ENCODE data around the gene FBXO15. TPM values are rescaled to one million over a fixed set of nuclear protein-coding genes. Genes with fewer than 3 reads are reported as not detected.

Gene FBXO15
- total and polyA plus RNA-seq, 4 donors = 5.4 to 6.5 (median 6.1) TPM

GRCh38 chr18:74073957-74074667 is 73.5 kb downstream of the FBXO15 start:
- no peaks in the 10 kb centered on the region for H3K9me3 ChIP-seq (ENCODE audit: control insufficient read depth, insufficient read depth, low read length)
- no peaks in the 10 kb centered on the region for H3K4me1 ChIP-seq (ENCODE audit: control insufficient read depth, insufficient read depth, low read length)
- no peak for DNase-seq (ENCODE audit: low read depth in 4 of 6, low spot score in 6 of 6)
- peaks cover 3% of the 10 kb centered on the region for H3K36me3 ChIP-seq (ENCODE audit: control insufficient read depth, insufficient read depth, low read length)
- 88% methylated on average over 10 of the region's 10 CpGs for WGBS (ENCODE audit: insufficient coverage)
- no peak overlapping the region for H3K4me3 ChIP-seq (ENCODE audit: low read depth, low read length)
- H3K27me3 ChIP-seq (ENCODE audit: control insufficient read depth, insufficient read depth, low read length) = no peaks in the 10 kb centered on the region
- H3K27ac ChIP-seq (ENCODE audit: low read depth, low read length) = no peak overlapping the region

- Histone ChIP-seq H3K9me3 (ENCODE audit: control insufficient read depth, insufficient read depth, low read length) (no peaks in the 10 kb centered on the region), H3K4me1 (ENCODE audit: control insufficient read depth, insufficient read depth, low read length) (no peaks in the 10 kb centered on the region), H3K36me3 (ENCODE audit: control insufficient read depth, insufficient read depth, low read length) (no peaks in the 10 kb centered on the region), H3K27me3 (ENCODE audit: control insufficient read depth, insufficient read depth, low read length) (no peaks in the 10 kb centered on the region), H3K27ac (ENCODE audit: low read depth, low read length) (no peak overlapping the region), H3K4me3 (ENCODE audit: low read depth, low read length) (no peak overlapping the region)
- WGBS (ENCODE audit: insufficient coverage) = 80% methylated on average over 6 of the region's 13 CpGs
- DNase-seq (ENCODE audit: low read depth in 4 of 6, low spot score in 6 of 6) = no peak
These were observed 78.2 kb downstream of the FBXO15 start for GRCh38 chr18:74069178-74070050.

GRCh38 chr18:74068296-74068695 is 79.3 kb downstream of the FBXO15 start:
- Histone ChIP-seq H3K4me1 (ENCODE audit: control insufficient read depth, insufficient read depth, low read length) (no peaks in the 10 kb centered on the region), H3K4me3 (ENCODE audit: low read depth, low read length) (no peak overlapping the region), H3K36me3 (ENCODE audit: control insufficient read depth, insufficient read depth, low read length) (no peaks in the 10 kb centered on the region), H3K9me3 (ENCODE audit: control insufficient read depth, insufficient read depth, low read length) (no peaks in the 10 kb centered on the region), H3K27me3 (ENCODE audit: control insufficient read depth, insufficient read depth, low read length) (no peaks in the 10 kb centered on the region), H3K27ac (ENCODE audit: low read depth, low read length) (no peak overlapping the region)
- DNase-seq (ENCODE audit: low read depth in 4 of 6, low spot score in 6 of 6) = no peak
- 95% methylated on average over 3 of the region's 3 CpGs for WGBS (ENCODE audit: insufficient coverage)

GRCh38 chr18:74066018-74066417 is 81.6 kb downstream of the FBXO15 start:
- no peak for DNase-seq (ENCODE audit: low read depth in 4 of 6, low spot score in 6 of 6)
- Histone ChIP-seq H3K4me1 (ENCODE audit: control insufficient read depth, insufficient read depth, low read length) (no peaks in the 10 kb centered on the region), H3K36me3 (ENCODE audit: control insufficient read depth, insufficient read depth, low read length) (no peaks in the 10 kb centered on the region), H3K9me3 (ENCODE audit: control insufficient read depth, insufficient read depth, low read length) (no peaks in the 10 kb centered on the region), H3K4me3 (ENCODE audit: low read depth, low read length) (no peak overlapping the region), H3K27ac (ENCODE audit: low read depth, low read length) (no peak overlapping the region), H3K27me3 (ENCODE audit: control insufficient read depth, insufficient read depth, low read length) (no peaks in the 10 kb centered on the region)
- 94% methylated on average over 2 of the region's 7 CpGs for WGBS (ENCODE audit: insufficient coverage)

- WGBS (ENCODE audit: insufficient coverage) = no CpG with 5 or more reads among the region's 3 CpGs
- H3K4me3 ChIP-seq (ENCODE audit: low read depth, low read length) = no peak overlapping the region
- DNase-seq (ENCODE audit: low read depth in 4 of 6, low spot score in 6 of 6) = no peak
- H3K27me3 ChIP-seq (ENCODE audit: control insufficient read depth, insufficient read depth, low read length) = no peaks in the 10 kb centered on the region
- no peak overlapping the region for H3K27ac ChIP-seq (ENCODE audit: low read depth, low read length)
- no peaks in the 10 kb centered on the region for H3K4me1 ChIP-seq (ENCODE audit: control insufficient read depth, insufficient read depth, low read length)
- H3K9me3 ChIP-seq (ENCODE audit: control insufficient read depth, insufficient read depth, low read length) = no peaks in the 10 kb centered on the region
- H3K36me3 ChIP-seq (ENCODE audit: control insufficient read depth, insufficient read depth, low read length) = no peaks in the 10 kb centered on the region
These were observed 82.3 kb downstream of the FBXO15 start for GRCh38 chr18:74065366-74065765.

- WGBS (ENCODE audit: insufficient coverage) = 67% methylated on average over 6 of the region's 6 CpGs
- Histone ChIP-seq H3K36me3 (ENCODE audit: control insufficient read depth, insufficient read depth, low read length) (no peaks in the 10 kb centered on the region), H3K4me3 (ENCODE audit: low read depth, low read length) (no peak overlapping the region), H3K9me3 (ENCODE audit: control insufficient read depth, insufficient read depth, low read length) (no peaks in the 10 kb centered on the region), H3K27ac (ENCODE audit: low read depth, low read length) (no peak overlapping the region), H3K27me3 (ENCODE audit: control insufficient read depth, insufficient read depth, low read length) (no peaks in the 10 kb centered on the region), H3K4me1 (ENCODE audit: control insufficient read depth, insufficient read depth, low read length) (no peaks in the 10 kb centered on the region)
- peak in 1 of 6 donors; percentile 12 for DNase-seq (ENCODE audit: low read depth in 4 of 6, low spot score in 6 of 6)
These were observed 83.1 kb downstream of the FBXO15 start for GRCh38 chr18:74064510-74064909.

- Histone ChIP-seq H3K27me3 (ENCODE audit: control insufficient read depth, insufficient read depth, low read length) (no peaks in the 10 kb centered on the region), H3K9me3 (ENCODE audit: control insufficient read depth, insufficient read depth, low read length) (no peaks in the 10 kb centered on the region), H3K36me3 (ENCODE audit: control insufficient read depth, insufficient read depth, low read length) (no peaks in the 10 kb centered on the region), H3K27ac (ENCODE audit: low read depth, low read length) (no peak overlapping the region), H3K4me1 (ENCODE audit: control insufficient read depth, insufficient read depth, low read length) (no peaks in the 10 kb centered on the region), H3K4me3 (ENCODE audit: low read depth, low read length) (no peak overlapping the region)
- no peak for DNase-seq (ENCODE audit: low read depth in 4 of 6, low spot score in 6 of 6)
- 66% methylated on average over 2 of the region's 5 CpGs for WGBS (ENCODE audit: insufficient coverage)
These were observed 84.1 kb downstream of the FBXO15 start for GRCh38 chr18:74063557-74063956.

GRCh38 chr18:74063023-74063422 is 84.6 kb downstream of the FBXO15 start:
- H3K4me3 ChIP-seq (ENCODE audit: low read depth, low read length) = no peak overlapping the region
- no peaks in the 10 kb centered on the region for H3K4me1 ChIP-seq (ENCODE audit: control insufficient read depth, insufficient read depth, low read length)
- no peaks in the 10 kb centered on the region for H3K9me3 ChIP-seq (ENCODE audit: control insufficient read depth, insufficient read depth, low read length)
- H3K36me3 ChIP-seq (ENCODE audit: control insufficient read depth, insufficient read depth, low read length) = no peaks in the 10 kb centered on the region
- H3K27ac ChIP-seq (ENCODE audit: low read depth, low read length) = no peak overlapping the region
- DNase-seq (ENCODE audit: low read depth in 4 of 6, low spot score in 6 of 6) = no peak
- no peaks in the 10 kb centered on the region for H3K27me3 ChIP-seq (ENCODE audit: control insufficient read depth, insufficient read depth, low read length)
- 100% methylated on average over 1 of the region's 3 CpGs for WGBS (ENCODE audit: insufficient coverage)

- Histone ChIP-seq H3K27me3 (ENCODE audit: control insufficient read depth, insufficient read depth, low read length) (no peaks in the 10 kb centered on the region), H3K4me3 (ENCODE audit: low read depth, low read length) (no peak overlapping the region), H3K27ac (ENCODE audit: low read depth, low read length) (no peak overlapping the region), H3K4me1 (ENCODE audit: control insufficient read depth, insufficient read depth, low read length) (no peaks in the 10 kb centered on the region), H3K9me3 (ENCODE audit: control insufficient read depth, insufficient read depth, low read length) (no peaks in the 10 kb centered on the region), H3K36me3 (ENCODE audit: control insufficient read depth, insufficient read depth, low read length) (no peaks in the 10 kb centered on the region)
- DNase-seq (ENCODE audit: low read depth in 4 of 6, low spot score in 6 of 6) = peak in 1 of 6 donors; percentile 41
- WGBS (ENCODE audit: insufficient coverage) = no CpG with 5 or more reads among the region's 3 CpGs
These were observed 85.6 kb downstream of the FBXO15 start for GRCh38 chr18:74062037-74062436.

GRCh38 chr18:74060579-74060978 is 87.1 kb downstream of the FBXO15 start:
- WGBS (ENCODE audit: insufficient coverage) = 76% methylated on average over 2 of the region's 3 CpGs
- no peaks in the 10 kb centered on the region for H3K36me3 ChIP-seq (ENCODE audit: control insufficient read depth, insufficient read depth, low read length)
- DNase-seq (ENCODE audit: low read depth in 4 of 6, low spot score in 6 of 6) = no peak
- no peak overlapping the region for H3K4me3 ChIP-seq (ENCODE audit: low read depth, low read length)
- H3K9me3 ChIP-seq (ENCODE audit: control insufficient read depth, insufficient read depth, low read length) = no peaks in the 10 kb centered on the region
- no peak overlapping the region for H3K27ac ChIP-seq (ENCODE audit: low read depth, low read length)
- no peaks in the 10 kb centered on the region for H3K4me1 ChIP-seq (ENCODE audit: control insufficient read depth, insufficient read depth, low read length)
- H3K27me3 ChIP-seq (ENCODE audit: control insufficient read depth, insufficient read depth, low read length) = no peaks in the 10 kb centered on the region
